SK-MEL-5 (cell line): ENCODE data around the gene XRRA1. TPM values are rescaled to one million over a fixed set of nuclear protein-coding genes. Genes with fewer than 3 reads are reported as not detected.
A peak's percentile ranks its signal among the peaks of the same experiment; 100 is the strongest.
"Not testable (repeated sequence)": the region's sequence is repeated elsewhere in the genome, so short reads cannot be mapped to it uniquely, and the experiment has no call there.

Experiments used
- DNase-seq: peaks from one replicate; pipeline ENCODE4 v3.0.0-alpha.2; 2016; ENCODE audit warnings: low read depth, low spot score
- in situ Hi-C: cut with HindIII; loops from 2 replicates; pipeline ENCODE4 v1.10.0; 2016; ENCODE audit warnings: low sequenced_read_pairs, high pct_unique_total_duplicates, low pct_unique_long_range_greater_than_20kb
- polyA plus RNA-seq, 2 experiments: library from polyadenylated mRNA; depleted of rRNA; stranded (reverse); fragments of >200 nt; gene quantifications; 2 replicates each; pipeline ENCODE4 v1.2.3, GENCODE V29; 2015
- total RNA-seq: library from RNA; depleted of rRNA; stranded (reverse); fragments of >200 nt; shearing (Covaris generic); gene quantifications from 2 replicates; pipeline ENCODE4 v1.2.3, GENCODE V29; 2014; rRNA removed

XRRA1 gene
- total RNA-seq = 25.5 and 30.0 TPM in 2 replicates
- polyA plus RNA-seq (2015; cell fraction: cytosol; rRNA removed) = 23.9 and 30.3 TPM in 2 replicates
- polyA plus RNA-seq (2015; cell fraction: nucleus; rRNA removed) = 31.4 and 40.9 TPM in 2 replicates

DNA sequence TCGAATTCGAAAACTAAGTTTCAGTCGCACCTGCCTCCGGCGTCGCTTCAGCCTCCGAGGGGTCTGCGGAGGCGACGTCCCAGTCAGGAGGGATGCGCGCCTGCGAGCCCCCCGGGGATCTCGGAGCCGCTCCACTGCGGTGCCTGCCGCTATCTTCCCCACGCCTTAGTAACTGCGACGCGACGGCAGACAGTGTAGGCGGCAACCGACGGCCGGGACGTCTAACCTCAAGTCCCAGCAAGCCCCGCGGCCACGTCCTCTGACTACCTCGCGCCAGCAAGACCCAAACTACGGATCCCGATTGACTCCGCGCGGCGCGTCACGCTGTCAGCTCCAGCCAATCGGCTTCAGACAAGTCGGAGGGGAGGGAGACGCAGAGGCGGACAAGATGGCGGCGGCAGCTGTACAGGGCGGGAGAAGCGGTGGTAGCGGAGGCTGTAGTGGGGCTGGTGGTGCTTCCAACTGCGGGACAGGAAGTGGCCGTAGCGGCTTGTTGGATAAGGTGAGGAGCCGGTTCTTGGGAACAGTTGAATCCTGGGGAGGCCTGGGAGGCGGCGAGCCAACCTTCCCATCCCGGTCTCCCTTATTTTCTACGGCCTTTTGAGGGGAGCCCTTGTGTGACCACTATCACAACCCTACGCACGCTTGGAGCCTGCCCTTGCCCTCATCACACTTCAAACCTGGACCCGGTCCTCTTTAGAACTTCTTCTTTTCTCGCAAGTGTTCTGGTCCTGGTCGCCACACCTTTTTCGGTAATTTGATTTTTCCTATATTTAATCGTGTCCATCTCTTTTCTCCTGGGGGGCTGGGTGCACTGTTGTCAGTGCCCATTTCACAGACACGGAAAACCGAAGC lies at the start of gene XRRA1, which contains the start of gene SPCS2:
Gene XRRA1 (minus strand): TSS at position 194 of the 855 bp plus-strand sequence. CDS start 8,213 bp downstream, outside the sequence.
Gene SPCS2 (plus strand): TSS at position 369 of the 855 bp plus-strand sequence. CDS start 20 bp downstream, at position 389.
- in situ Hi-C loops = no loop called here
- peak; percentile 100 for DNase-seq

- in situ Hi-C loops = no loop called here
- DNase-seq = no peak
Observed at GRCh38 chr11:74992852-74993251, 44.0 kb upstream of the XRRA1 start.

DNA sequence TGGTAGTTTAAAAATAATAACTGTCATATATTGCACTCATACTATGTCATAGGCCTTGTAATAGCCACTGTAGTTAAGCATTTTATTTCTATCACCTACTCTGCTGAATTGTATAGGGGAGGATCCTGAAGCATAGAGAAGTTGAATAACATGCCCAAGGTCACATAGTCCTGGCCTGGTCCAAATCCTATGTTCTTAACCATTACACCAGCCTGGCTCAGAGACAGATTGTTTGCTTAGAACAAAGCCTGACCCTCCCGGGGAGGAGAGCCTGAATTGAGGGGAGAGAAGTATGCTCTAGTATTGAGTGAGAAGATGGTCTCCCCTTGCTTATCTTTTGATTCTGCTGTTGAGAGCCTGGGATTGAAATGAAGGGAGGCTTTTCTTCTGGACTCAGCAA lies 42.0 kb upstream of the XRRA1 start:
- DNase-seq = no peak
- in situ Hi-C loops = no loop called here

GRCh38 chr11:74990150-74990549 lies 41.3 kb upstream of the XRRA1 start:
- DNase-seq, in situ Hi-C loops: not testable (repeated sequence)

- in situ Hi-C loops = no loop called here
- DNase-seq = no peak
Observed at GRCh38 chr11:74989260-74989638, 40.4 kb upstream of the XRRA1 start.

- in situ Hi-C loops = no loop called here
- DNase-seq = peak; percentile 86
Observed at GRCh38 chr11:74988541-74989259, 39.8 kb upstream of the XRRA1 start, which contains the start of gene NEU3. NEU3 (plus strand) TSS chr11:74988933; CDS start chr11:74989061, 128 bp downstream.

DNA sequence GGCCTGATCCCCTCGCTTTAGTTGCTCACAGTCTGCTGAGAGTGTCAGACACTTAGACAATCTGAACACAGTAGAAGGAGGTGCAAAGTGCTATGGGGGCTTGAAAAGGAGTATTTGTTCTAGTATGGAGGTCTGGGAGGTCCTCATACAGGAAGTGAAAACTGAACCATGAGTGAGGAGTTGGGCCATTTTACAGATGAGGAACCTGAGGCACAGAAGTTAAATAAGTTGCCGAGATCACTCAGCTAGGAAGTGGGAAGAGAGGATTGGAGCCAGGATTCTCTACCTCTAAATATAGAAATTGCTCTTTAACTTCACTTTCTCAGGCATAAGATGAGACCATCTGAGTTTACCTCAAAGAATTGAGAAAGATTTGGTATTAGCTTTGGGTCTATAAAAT lies 35.8 kb upstream of the XRRA1 start:
- in situ Hi-C loops = no loop called here
- no peak for DNase-seq

- in situ Hi-C loops = no loop called here
- no peak for DNase-seq
Observed at GRCh38 chr11:74984070-74984469, 35.2 kb upstream of the XRRA1 start.

- in situ Hi-C loops = no loop called here
- no peak for DNase-seq
Observed at GRCh38 chr11:74981888-74982287, 33.0 kb upstream of the XRRA1 start.

GRCh38 chr11:74980634-74981033 lies 31.7 kb upstream of the XRRA1 start:
- no peak for DNase-seq
- in situ Hi-C loops = no loop called here

DNA sequence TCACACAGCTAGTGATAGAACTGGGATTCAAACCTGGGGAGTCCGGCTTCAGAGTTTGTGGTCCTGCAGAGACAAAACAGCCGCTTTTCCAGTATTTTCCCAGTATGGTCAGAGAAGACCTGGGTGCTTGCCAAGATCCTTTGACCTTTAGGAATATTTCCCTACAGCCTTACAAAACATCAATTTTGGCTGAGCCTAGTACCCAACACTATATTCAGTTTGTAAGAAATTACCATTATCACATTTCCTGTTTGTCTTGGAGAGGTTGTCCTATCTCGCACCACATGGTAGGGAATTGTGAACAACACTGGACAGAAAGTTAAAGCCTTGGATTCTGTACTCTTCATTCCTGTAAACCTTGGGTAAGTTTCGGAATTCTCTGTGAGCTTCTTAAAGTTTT lies 29.1 kb upstream of the XRRA1 start:
- DNase-seq = no peak
- in situ Hi-C loops = no loop called here

- in situ Hi-C loops = no loop called here
- DNase-seq = peak; percentile 64
Observed at GRCh38 chr11:74971424-74971823, 22.5 kb upstream of the XRRA1 start.

DNA sequence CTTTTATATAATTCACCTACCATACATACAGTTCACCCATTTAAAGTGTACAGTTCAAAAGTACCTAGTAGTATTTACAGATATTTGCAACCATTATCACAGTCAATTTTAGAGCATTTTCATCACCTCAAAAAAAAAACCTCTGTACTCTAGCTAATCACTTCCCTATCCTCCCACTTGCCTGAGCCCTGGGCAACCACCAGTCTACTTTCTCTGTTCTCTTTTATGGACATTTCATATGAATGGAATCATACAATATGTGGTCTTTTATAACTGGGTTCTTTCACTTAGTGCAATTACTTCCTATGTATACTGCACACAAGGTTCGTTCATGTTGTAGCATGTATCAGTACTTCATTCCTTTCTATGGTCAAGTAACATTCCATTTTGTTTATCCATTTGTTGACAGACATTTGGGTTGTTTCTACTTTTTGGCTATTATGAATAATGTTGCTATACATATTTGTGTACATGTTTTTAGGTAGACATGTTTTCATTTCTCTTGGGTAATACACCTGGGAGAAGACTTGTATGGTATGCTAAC lies 22.0 kb upstream of the XRRA1 start:
- in situ Hi-C loops = no loop called here
- DNase-seq = no peak

DNA sequence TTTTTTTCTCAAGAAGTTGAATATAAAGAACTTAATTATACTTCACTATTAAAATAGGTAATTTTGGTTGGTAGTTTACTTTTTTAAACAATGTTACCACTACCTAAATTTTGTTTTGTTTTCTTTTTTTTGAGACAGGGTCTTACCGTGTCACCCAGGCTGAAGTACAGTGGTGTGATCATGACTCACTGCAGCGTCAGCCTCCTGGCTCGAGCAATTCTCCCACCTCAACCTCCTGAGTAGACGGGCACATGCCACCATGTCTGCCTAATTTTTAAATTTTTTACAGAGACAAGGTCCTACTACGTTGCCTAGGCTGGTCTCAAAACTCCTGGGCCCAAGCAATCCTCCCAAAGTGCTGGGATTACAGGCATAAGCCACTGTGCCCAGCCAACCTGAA lies 17.8 kb upstream of the XRRA1 start:
- no peak for DNase-seq
- in situ Hi-C loops = no loop called here

- in situ Hi-C loops = not testable (repeated sequence)
Observed at GRCh38 chr11:74960128-74960527, 11.2 kb upstream of the XRRA1 start.

GRCh38 chr11:74957937-74958629 lies 9.2 kb upstream of the XRRA1 start:
- DNase-seq = no peak
- in situ Hi-C loops = no loop called here

More at GRCh38 chr11:74960128-74960527, 11.2 kb upstream of the XRRA1 start:
- DNase-seq = not testable (repeated sequence)

DNA sequence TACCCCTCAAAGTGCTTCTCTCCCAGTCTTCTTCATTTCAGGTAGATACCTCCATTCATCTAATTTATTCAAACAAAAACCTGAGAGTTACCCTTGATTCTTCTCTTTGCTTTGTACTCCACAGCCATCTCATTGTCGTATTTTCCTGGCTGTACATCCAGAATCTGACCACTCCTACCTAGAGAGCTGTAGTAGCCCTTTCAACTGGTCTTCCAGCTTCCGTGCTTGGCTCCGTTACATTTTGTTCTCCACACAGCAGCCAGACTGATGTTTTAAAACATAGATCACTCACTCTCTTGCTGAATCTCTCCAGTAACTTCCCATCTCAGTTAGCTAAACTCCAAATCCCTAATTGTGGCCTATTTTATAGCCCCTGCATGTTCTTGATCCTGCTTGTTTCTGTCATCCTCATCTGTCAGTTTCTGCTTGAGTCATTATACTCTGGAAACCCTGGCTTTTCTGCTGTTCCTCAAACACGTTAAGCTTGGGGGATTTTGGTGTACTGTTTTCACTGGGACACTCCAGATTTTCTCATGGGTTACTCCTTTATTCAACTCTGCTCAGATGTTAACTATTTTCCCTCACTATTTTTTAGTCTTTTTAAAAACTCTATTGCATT lies 7.6 kb upstream of the XRRA1 start:
- DNase-seq = no peak
- in situ Hi-C loops = no loop called here
